ENCODE data around the gene FAN1. TPM values are rescaled to one million over a fixed set of nuclear protein-coding genes. Genes with fewer than 3 reads are reported as not detected.

The FAN1 gene
- 9.6 and 10.7 TPM in 2 replicates for total RNA-seq

DNA sequence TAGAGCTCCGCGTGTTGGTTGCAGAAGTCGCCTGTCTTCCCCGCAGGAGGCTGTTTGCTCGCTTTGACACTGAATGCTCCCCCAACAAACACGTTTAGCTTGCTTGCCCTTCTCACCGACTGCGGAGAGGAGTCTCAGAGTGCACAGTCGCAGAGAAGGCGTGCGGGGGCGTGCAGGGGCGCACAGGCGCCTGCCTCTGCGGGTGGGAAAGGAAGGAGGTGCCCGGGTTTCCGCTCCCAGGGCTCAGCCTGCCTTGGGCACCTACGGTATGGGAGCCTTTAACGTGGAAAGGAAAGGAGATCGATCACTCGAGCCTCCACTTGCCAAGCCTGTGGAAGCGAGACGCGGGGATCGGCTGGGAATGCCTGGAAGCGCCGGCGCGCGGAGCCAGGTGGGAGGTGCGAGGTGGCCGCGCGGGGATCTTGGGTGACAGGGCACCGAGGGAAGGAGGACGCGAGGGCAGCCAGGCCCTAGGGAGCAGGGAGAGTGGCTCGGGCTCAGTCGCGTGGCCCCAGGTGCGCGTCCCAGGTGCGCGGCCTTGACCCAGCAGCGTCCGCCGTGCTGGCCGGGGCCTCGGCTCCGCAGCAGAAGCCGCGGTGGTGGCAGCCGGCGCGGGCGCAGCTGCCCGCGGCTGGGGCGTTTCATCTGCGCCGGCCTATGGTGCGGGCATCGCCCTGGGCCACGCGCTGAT is at the start of gene FAN1:
TSS of gene FAN1 (plus strand) at position 419 of the 691 bp plus-strand sequence. CDS start 749 bp downstream, outside the sequence.

GRCh38 chr15:30991255-30992235 is 87.8 kb downstream of the FAN1 start, which contains the start of gene MTMR10:
MTMR10 (minus strand) TSS chr15:30991628; CDS start chr15:30991506, 122 bp downstream.

Other genes with a start within 250 kb of the FAN1 start
- 8.4 and 8.7 TPM in 2 replicates for gene MTMR10, start 87.7 kb downstream of the FAN1 start, total RNA-seq
- gene TRPM1, start 197.8 kb downstream of the FAN1 start, total RNA-seq: 0.07 TPM in 1 of 2 replicates, not detected in the other